Medulla oblongata (tissue), 1 donor: ENCODE results near the gene GNAZ.

Source experiments
- DNase-seq: peaks from one replicate; pipeline ENCODE4 v3.0.0-alpha.2; 2015; ENCODE audit errors: extremely low spot score

The GNAZ gene

DNA sequence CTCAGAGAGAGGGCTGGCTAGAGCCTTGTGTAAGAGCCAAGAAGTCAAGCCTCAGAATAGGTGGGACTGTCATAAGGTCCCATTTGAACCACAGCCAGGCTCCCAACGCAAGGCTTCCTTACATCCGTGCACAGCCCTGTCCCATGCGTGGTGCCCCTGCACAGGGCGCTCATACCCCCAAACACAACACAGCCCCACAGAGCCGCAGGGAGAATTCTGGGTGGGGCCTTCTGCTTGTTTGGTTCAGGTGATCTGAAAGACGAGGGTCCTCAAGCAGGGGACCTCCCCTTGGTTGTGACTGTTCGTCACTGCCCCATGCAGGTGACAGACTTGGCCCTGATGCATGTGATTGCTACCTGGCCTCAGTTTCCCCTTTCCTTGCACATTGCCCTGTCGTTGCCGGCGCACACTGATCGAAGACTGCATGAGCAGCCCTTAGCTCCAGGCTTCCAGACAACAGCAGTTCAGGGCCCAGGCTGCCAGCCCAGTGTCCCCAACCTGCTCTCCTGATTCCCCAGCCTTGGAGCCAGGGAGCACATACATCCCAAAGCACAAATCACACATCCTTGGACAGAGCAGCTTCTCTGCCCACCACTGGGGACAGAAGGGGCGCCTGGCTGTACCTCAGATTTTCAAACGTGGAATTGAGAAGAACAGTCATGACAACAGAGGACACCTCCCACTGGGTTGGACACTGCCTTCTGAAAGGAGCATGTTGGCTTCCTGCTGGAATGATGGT lies 22.1 kb downstream of the GNAZ start:
- DNase-seq, result no peak

DNA sequence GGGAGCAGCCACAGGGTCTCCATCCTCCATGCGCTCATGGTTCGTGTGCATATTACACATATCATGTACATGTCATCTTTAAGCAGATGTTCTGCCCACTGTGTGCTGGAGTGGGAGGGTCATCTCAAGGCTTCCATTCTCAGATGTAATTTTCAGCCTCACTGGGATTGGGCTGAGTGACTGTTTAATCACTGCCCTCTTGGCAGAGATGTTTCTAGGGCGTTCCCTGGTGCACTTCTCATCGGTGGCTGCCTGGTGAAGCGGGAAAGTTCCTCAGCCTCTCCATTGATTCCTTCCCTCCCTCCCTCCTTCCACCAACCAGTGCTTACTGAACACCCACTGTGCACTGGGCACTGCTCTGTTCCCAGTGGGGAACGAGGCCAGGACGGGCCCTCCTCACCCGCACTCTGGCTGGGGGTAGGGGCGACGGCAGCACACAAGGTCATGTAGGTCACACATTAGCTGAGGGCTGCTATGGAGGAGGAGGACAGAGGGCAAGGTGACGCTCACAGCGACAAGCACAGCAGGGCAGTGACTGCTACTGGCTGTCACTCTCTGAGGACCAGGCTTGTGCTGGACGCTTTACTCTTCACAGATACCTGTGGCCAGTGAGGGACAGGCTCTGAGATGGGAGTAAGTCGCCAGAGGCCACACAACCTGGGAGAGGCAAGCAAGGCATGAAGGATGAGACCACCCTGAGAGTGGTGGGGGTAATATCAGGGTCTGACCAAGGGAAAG lies 22.9 kb downstream of the GNAZ start:
- DNase-seq, result peak; percentile 31

GRCh38 chr22:23094260-23094659 lies 23.9 kb downstream of the GNAZ start:
- DNase-seq, result no peak

DNA sequence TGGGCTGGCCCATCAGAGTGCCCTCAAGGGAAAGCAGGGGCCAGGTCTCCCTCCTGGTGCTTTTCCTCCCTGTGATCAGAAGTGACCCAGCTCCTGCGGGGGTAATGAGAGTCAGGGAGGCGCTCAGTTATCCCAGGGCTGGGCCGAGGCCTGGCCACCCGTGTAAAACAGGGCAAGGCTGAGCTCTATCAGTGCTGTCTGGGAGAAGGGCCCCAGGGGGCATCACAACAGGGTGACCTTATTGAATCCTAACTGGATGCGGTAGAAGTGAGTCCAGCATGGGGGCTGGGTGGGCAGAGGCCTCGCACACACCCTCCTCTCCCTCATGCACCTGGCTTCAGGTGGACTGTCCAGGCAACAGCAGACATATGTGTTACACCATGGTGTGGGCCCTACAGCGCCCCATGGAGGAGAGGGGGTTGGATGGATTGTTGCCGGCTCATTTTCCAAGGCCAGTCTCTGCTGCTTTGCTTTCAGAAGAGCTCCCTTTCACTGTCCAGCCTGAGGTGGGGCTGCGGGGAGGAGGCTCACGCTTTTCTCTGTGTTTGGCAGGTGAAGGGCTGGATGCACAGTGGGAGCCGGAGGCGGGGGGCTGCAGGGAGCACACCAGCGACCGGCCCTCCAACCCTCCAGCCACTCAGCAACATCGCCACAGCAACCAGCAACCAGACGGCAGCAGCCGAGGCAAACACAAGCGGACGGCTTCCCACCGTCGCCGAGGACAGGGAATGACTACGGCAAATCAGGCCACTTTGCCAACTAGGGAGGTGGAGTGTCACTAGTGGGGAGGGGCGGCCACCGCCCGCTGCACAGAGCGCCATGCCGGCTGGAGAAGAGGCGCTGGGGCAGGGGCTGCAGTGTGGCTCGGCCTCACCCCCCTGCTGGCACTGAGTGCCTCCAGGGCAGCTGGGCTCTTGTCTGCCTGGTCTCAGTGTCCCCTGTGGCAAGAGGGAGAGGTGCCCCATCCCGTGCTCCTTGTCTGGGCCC lies 24.7 kb downstream of the GNAZ start:
- DNase-seq, result no peak

- no peak for DNase-seq
Measured at GRCh38 chr22:23095733-23096342, 25.5 kb downstream of the GNAZ start.

- DNase-seq, result no peak
Measured at GRCh38 chr22:23097412-23098229, 27.3 kb downstream of the GNAZ start.

GRCh38 chr22:23098230-23098705 lies 27.9 kb downstream of the GNAZ start:
- no peak for DNase-seq

DNA sequence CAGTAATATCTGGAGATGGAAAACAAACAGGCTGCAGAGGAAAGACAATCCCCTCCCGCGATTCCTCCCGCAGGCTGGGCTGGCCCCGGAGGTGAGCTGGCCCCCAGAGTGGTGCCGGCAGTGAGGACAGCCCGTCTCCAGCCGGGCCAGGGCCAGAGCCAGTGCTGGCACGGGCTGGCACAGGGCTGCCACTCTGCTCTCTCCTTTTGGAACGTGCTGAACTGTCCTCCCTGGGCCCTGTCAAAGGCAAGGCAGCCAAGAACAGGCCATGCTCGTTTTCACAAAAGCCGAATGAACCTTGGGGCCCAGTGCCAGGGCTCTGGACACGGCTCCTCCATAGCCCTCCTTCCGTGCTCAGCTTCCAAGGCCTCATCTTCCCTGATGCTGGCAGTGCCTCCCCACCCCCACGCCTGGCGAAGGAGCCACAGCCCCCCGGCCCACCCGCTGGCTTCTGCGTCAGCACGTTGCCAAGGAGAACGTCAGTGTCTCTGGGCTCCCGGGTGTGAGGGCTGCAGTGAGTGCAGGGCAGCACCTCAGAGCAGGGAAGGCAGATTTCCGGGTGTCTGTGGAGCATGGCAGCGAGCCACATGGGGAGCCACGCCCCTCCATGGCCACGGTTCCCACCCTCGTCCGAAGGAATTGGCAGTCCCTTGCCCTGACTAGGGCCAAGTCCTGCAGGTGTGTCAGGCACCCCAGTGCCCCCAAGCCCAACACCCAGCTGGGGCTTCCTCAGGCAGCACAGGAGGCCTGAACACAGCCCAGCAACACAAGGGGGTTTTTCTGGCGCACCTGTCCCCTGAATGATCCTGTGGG lies 28.6 kb downstream of the GNAZ start:
- DNase-seq, result peak; percentile 68

- DNase-seq, result no peak
Measured at GRCh38 chr22:23099531-23099804, 29.1 kb downstream of the GNAZ start.

- DNase-seq, result no peak
Measured at GRCh38 chr22:23100124-23100801, 29.9 kb downstream of the GNAZ start.

DNA sequence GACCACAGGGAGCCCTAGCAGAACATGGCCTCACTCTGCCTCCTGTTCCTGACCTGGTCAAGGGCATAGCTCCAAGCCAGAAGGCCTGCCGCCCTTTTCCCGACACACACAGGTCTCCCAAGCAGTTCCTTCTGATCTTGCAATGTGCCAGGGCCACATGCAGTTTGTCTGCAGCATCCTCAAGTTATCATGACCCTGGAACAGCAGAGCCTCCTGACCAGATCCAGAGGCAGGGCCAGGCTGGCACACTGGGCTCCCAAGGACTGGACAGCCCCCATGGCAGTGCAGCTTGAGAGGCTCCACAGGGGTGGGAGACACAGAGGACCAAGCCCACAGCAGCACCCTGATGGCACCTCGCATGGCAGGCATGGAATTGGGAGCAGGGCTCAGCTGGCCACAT lies 31.2 kb downstream of the GNAZ start:
- no peak for DNase-seq

- DNase-seq, result no peak
Measured at GRCh38 chr22:23102002-23102655, 31.8 kb downstream of the GNAZ start.

GRCh38 chr22:23102776-23103175 lies 32.5 kb downstream of the GNAZ start:
- no peak for DNase-seq

GRCh38 chr22:23103199-23103954 lies 33.1 kb downstream of the GNAZ start:
- DNase-seq, result no peak

GRCh38 chr22:23104187-23104971 lies 34.1 kb downstream of the GNAZ start:
- no peak for DNase-seq

- no peak for DNase-seq
Measured at GRCh38 chr22:23105304-23105703, 35.0 kb downstream of the GNAZ start.

DNA sequence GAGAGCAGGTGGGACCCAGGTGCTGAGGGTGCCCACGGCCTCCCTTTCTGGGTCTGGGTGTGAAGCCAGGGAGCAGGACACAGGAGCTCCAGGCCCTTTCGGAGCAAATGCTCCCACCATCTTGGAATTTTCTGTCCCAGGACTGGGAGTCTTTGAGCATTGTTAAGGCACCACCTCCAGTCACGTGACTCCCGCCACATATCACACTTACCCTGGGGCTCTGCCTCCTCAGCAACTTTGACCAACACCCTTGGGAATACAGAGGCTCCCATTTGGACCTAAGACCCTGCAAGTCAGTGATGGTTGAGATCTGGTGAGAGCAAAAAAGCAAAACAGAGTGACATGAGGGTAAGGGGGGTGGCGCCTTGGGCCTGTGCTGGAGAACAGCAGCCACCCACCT lies 35.6 kb downstream of the GNAZ start:
- DNase-seq, result no peak
